ENCODE results near the gene MYO5B. TPM values are rescaled to one million over a fixed set of nuclear protein-coding genes. Genes with fewer than 3 reads are reported as not detected.
A peak's percentile ranks its signal among the peaks of the same experiment; 100 is the strongest.
"Not testable (repeated sequence)": the region's sequence is repeated elsewhere in the genome, so short reads cannot be mapped to it uniquely, and the experiment has no call there.

MYO5B gene
- total RNA-seq, 1 donor from 2014 or later = 0.07 TPM

GRCh38 chr18:49819071-49819662, 375.8 kb downstream of the MYO5B start:
- Mint-ChIP-seq H3K4me3 (peak overlapping the region; percentile 60), H3K4me1 (peaks cover 58% of the 10 kb centered on the region), H3K9me3 (no peaks in the 10 kb centered on the region), H3K36me3 (ENCODE audit: low read depth) (peaks cover 30% of the 10 kb centered on the region), H3K27ac (peak overlapping the region; percentile 92), H3K27me3 (no peaks in the 10 kb centered on the region)
- no peak for DNase-seq
- intact Hi-C loops (cut with micrococcal nuclease) = no loop called here

- peaks cover 30% of the 10 kb centered on the region for H3K36me3 Mint-ChIP-seq (ENCODE audit: low read depth)
- intact Hi-C loops (cut with micrococcal nuclease) = no loop called here
- peak overlapping the region; percentile 60 for H3K4me3 Mint-ChIP-seq
- no peaks in the 10 kb centered on the region for H3K27me3 Mint-ChIP-seq
- peak overlapping the region; percentile 13 for H3K27ac Mint-ChIP-seq
- H3K4me1 Mint-ChIP-seq = peaks cover 58% of the 10 kb centered on the region
- DNase-seq = no peak
- no peaks in the 10 kb centered on the region for H3K9me3 Mint-ChIP-seq
Observed at GRCh38 chr18:49817947-49818346, 377.0 kb downstream of the MYO5B start.

GRCh38 chr18:49815927-49816326, 379.0 kb downstream of the MYO5B start:
- Mint-ChIP-seq H3K4me3 (no peak overlapping the region), H3K27ac (no peak overlapping the region), H3K27me3 (no peaks in the 10 kb centered on the region), H3K36me3 (ENCODE audit: low read depth) (peaks cover 32% of the 10 kb centered on the region), H3K9me3 (no peaks in the 10 kb centered on the region), H3K4me1 (peaks cover 66% of the 10 kb centered on the region)
- intact Hi-C loops (cut with micrococcal nuclease) = no loop called here
- DNase-seq = no peak

GRCh38 chr18:49814147-49814499, 380.8 kb downstream of the MYO5B start:
- intact Hi-C loops (cut with micrococcal nuclease) = loop anchor here (1.0 to 5.0 kb wide), 5 partner anchors 25 to 560 kb away; partner anchors contain the start of genes CFAP53 and CXXC1
- Mint-ChIP-seq H3K36me3 (ENCODE audit: low read depth) (peaks cover 40% of the 10 kb centered on the region), H3K27ac (peak overlapping the region; percentile 95), H3K4me3 (peak overlapping the region; percentile 91), H3K4me1 (peaks cover 57% of the 10 kb centered on the region), H3K27me3 (no peaks in the 10 kb centered on the region), H3K9me3 (peaks cover 4% of the 10 kb centered on the region)
- DNase-seq = no peak

- intact Hi-C loops (cut with micrococcal nuclease) = loop anchor here (1.0 to 5.0 kb wide), 6 partner anchors 24 to 561 kb away; partner anchors contain the start of genes CFAP53, CXXC1 and RPL17
- peaks cover 54% of the 10 kb centered on the region for H3K4me1 Mint-ChIP-seq
- peaks cover 43% of the 10 kb centered on the region for H3K36me3 Mint-ChIP-seq (ENCODE audit: low read depth)
Observed at GRCh38 chr18:49813319-49814146, 381.4 kb downstream of the MYO5B start, which contains the start of gene ACAA2. ACAA2 (minus strand) TSS chr18:49813533; CDS start chr18:49813484, 49 bp downstream.

GRCh38 chr18:49813069-49813318, 382.0 kb downstream of the MYO5B start:
- Mint-ChIP-seq H3K9me3 (peaks cover 8% of the 10 kb centered on the region), H3K27me3 (no peaks in the 10 kb centered on the region), H3K36me3 (ENCODE audit: low read depth) (peaks cover 43% of the 10 kb centered on the region), H3K4me3 (peak overlapping the region; percentile 91), H3K27ac (peak overlapping the region; percentile 95), H3K4me1 (peaks cover 51% of the 10 kb centered on the region)
- intact Hi-C loops (cut with micrococcal nuclease) = loop anchor here (1.0 to 5.0 kb wide), 4 partner anchors 44 to 474 kb away; partner anchors contain the start of genes CFAP53, CXXC1 and RPL17
- no peak for DNase-seq

More at GRCh38 chr18:49813319-49814146, 381.4 kb downstream of the MYO5B start, which contains the start of gene ACAA2:
- Mint-ChIP-seq H3K4me3 (peak within 1 kb of the TSS; percentile 91), H3K27ac (peak within 1 kb of the TSS; percentile 95), H3K27me3 (no peaks in the 10 kb centered on the region), H3K9me3 (peaks cover 5% of the 10 kb centered on the region)
- DNase-seq = peak; percentile 95

GRCh38 chr18:49812286-49813068, 382.5 kb downstream of the MYO5B start:
- H3K4me1 Mint-ChIP-seq = peaks cover 45% of the 10 kb centered on the region
- H3K27me3 Mint-ChIP-seq = no peaks in the 10 kb centered on the region
- peaks cover 8% of the 10 kb centered on the region for H3K9me3 Mint-ChIP-seq
- intact Hi-C loops (cut with micrococcal nuclease) = loop anchor here (1.0 to 5.0 kb wide), 5 partner anchors 8 to 475 kb away; partner anchors contain the start of genes CFAP53, CXXC1 and RPL17
- peak overlapping the region; percentile 95 for H3K27ac Mint-ChIP-seq
- peak overlapping the region; percentile 91 for H3K4me3 Mint-ChIP-seq
- DNase-seq = peak; percentile 63
- peaks cover 43% of the 10 kb centered on the region for H3K36me3 Mint-ChIP-seq (ENCODE audit: low read depth)

- no peak for DNase-seq
Observed at GRCh38 chr18:49811151-49811938, 383.6 kb downstream of the MYO5B start.

GRCh38 chr18:49808553-49809191, 386.3 kb downstream of the MYO5B start:
- intact Hi-C loops (cut with micrococcal nuclease); H3K4me3 Mint-ChIP-seq; H3K27me3 Mint-ChIP-seq; H3K27ac Mint-ChIP-seq; H3K9me3 Mint-ChIP-seq; DNase-seq: not testable (repeated sequence)
- Mint-ChIP-seq H3K4me1 (peaks cover 42% of the 10 kb centered on the region), H3K36me3 (ENCODE audit: low read depth) (peaks cover 35% of the 10 kb centered on the region)

More at GRCh38 chr18:49811151-49811938, 383.6 kb downstream of the MYO5B start:
- intact Hi-C loops (cut with micrococcal nuclease) = loop anchor here (5.0 kb wide), 3 partner anchors 46 to 476 kb away; partner anchors contain the start of genes CFAP53 and CXXC1
- Mint-ChIP-seq H3K9me3 (peaks cover 8% of the 10 kb centered on the region), H3K36me3 (ENCODE audit: low read depth) (peaks cover 40% of the 10 kb centered on the region), H3K27ac (no peak overlapping the region), H3K4me3 (peak overlapping the region; percentile 45), H3K27me3 (no peaks in the 10 kb centered on the region), H3K4me1 (peaks cover 39% of the 10 kb centered on the region)

GRCh38 chr18:49804096-49804495, 390.9 kb downstream of the MYO5B start:
- Mint-ChIP-seq H3K4me1 (peaks cover 23% of the 10 kb centered on the region), H3K27me3 (no peaks in the 10 kb centered on the region), H3K27ac (no peak overlapping the region), H3K36me3 (ENCODE audit: low read depth) (peaks cover 42% of the 10 kb centered on the region), H3K4me3 (no peak overlapping the region), H3K9me3 (peaks cover 4% of the 10 kb centered on the region)
- DNase-seq = no peak
- intact Hi-C loops (cut with micrococcal nuclease) = no loop called here

GRCh38 chr18:49802623-49803022, 392.3 kb downstream of the MYO5B start:
- no peak overlapping the region for H3K27ac Mint-ChIP-seq
- H3K27me3 Mint-ChIP-seq = no peaks in the 10 kb centered on the region
- DNase-seq = no peak
- H3K4me3 Mint-ChIP-seq = no peak overlapping the region
- H3K36me3 Mint-ChIP-seq (ENCODE audit: low read depth) = peaks cover 38% of the 10 kb centered on the region
- intact Hi-C loops (cut with micrococcal nuclease) = no loop called here
- H3K4me1 Mint-ChIP-seq = peaks cover 19% of the 10 kb centered on the region
- no peaks in the 10 kb centered on the region for H3K9me3 Mint-ChIP-seq

GRCh38 chr18:49800491-49800890, 394.5 kb downstream of the MYO5B start:
- H3K4me3 Mint-ChIP-seq; H3K27me3 Mint-ChIP-seq; DNase-seq; H3K27ac Mint-ChIP-seq; intact Hi-C loops (cut with micrococcal nuclease); H3K9me3 Mint-ChIP-seq: not testable (repeated sequence)
- peaks cover 39% of the 10 kb centered on the region for H3K36me3 Mint-ChIP-seq (ENCODE audit: low read depth)
- peaks cover 29% of the 10 kb centered on the region for H3K4me1 Mint-ChIP-seq
